ENCODE measurements around the gene LRRC2.

DNA sequence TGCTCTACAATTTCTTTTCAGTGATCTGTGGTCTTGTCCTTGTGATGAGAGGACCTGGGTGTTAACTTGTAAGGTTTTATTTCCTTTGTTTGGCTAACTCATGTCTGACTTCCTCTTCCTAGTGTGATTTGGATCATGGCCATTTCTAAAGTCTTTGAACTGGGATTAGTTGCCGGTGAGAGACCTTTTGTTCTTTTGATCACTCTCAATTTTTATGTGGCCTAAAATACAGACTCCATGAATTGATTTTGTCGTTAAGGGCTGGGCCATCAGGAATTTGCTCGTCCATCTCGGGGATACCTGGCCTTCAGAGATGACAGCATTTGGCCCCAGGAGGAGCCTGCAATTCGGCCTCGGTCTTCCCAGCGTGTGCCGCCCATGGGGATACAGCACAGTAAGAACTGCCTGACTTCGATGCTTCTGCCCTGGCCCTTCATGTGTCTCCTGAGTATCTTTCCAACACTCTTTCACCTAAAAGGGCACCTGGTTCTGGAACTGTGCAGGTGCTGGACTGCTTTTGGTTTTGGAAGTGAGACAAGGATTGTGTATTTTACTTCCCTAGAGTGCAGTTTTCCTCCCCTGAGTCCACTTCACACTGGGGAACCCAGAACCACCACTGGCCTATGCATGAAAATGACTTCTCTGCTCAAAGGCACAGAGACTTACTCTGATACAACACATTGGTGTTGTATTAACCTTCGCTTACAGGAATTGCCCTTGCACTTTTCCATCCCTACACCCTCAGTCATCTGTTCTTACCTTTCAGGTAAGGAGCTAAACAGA is 13.1 kb upstream of the LRRC2 start:
- TF ChIP-seq POLR2AphosphoS5 (IDR thresholded peaks at IDR 0.05; ENCODE audit: borderline replicate concordance, low read depth, low read length) (no peak), FOXP2 (optimal IDR thresholded peaks at IDR 0.05; ENCODE audit: control extremely low read depth, extremely low read length, insufficient read depth) (no peak), EZH2 (IDR thresholded peaks at IDR 0.05) (no peak)

Measured in SK-N-MC (cell line).